EH (cell line): ENCODE data around the gene JAKMIP2.
A peak's percentile ranks its signal among the peaks of the same experiment; 100 is the strongest.
"Not testable (repeated sequence)": the region's sequence is repeated elsewhere in the genome, so short reads cannot be mapped to it uniquely, and the experiment has no call there.

Experiments used
- DNase-seq: peaks from one replicate; pipeline ENCODE4 v3.0.0-alpha.2; 2015; ENCODE audit warnings: low read depth

Gene JAKMIP2

DNA sequence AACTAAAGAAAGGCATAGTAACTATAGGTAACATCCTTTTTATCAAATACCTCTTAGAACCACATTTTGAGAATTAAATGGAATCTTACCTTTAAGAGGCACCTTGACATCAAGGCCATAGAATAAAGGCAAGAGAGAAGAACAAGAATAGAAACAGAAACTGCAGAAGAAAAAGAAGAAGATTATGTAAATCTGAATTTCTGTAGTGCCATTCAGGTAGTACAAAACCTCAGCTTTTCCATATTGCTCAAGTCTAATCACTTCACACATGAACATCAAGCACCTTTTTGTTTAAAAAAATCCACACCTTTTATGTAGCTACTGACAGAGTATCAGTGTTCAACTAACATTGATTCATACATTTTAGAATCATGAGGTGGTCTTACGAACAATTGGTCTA lies 180.9 kb downstream of the JAKMIP2 start:
- DNase-seq = no peak

DNA sequence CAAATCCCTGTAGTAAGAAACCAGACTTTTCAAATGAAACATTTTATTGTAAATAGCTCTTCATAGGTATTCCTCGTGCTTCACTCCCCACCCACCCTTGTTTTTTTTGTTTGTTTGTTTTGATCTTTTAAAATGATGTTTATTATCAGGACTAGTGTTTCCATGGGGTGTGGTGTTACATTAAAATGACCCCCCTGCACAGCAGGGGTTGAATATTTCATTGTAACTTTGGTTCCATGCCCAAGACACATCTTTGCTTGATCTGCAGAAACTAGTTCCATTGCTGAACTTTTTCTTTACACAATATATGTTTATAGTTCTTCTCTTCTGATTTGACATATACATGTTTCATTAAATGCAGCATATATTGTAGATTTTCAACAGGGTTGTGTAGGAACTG lies 191.4 kb downstream of the JAKMIP2 start:
- DNase-seq = no peak

DNA sequence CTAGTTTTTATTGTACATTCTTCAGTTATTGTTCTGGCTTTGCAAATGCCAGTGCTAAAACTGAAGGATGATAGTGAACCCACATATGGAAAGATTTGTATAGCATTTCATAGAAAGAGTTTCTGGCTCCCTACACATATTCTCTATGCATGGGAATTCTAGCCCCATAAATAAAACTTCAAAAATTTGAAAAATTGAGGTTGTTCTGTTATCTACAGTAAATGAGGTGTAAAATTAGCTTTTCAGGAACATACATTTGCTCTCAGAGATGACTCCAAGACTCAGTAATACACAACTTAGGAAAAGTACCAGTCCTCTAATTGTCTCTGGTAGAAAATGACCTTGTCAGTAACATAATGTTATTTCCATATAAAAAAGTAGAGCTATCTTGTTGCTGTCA lies 192.4 kb downstream of the JAKMIP2 start:
- no peak for DNase-seq

DNA sequence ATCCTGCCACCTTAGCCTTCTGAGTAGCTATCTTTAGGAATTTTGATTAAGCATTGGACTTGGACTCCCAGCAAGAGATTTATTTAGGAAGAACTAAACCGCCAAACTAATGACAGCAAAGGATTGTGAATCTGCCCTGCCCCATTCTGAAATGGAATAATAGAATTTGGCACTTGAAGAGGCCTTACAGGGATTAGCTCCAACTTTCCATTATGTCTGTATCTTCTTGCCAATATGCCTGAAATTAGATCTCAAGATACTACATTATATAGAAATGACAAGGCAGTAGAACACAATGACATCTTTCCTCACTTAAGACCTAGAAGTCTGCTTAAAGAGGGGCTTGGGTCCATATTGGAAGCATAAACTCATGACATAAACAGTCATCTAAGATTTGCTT lies 195.7 kb downstream of the JAKMIP2 start:
- no peak for DNase-seq

DNA sequence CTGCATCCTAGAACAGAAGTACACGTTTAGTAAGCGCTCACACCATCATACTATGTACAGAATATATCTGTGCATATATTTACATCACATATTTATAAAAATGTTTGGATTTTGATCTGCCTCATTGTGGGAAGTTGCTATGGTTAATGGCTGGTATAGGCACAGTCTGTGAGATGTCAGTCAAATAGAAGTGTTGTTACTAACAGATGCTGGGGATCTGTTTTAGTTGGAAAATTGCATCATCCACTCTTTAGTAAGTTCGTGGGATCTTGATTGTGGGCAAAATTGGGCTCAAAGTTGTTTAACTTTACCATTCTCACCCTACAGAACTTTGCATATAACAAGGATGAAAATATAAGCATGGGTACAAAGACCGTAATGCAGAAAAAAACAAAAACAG lies 196.3 kb downstream of the JAKMIP2 start:
- DNase-seq = no peak

DNA sequence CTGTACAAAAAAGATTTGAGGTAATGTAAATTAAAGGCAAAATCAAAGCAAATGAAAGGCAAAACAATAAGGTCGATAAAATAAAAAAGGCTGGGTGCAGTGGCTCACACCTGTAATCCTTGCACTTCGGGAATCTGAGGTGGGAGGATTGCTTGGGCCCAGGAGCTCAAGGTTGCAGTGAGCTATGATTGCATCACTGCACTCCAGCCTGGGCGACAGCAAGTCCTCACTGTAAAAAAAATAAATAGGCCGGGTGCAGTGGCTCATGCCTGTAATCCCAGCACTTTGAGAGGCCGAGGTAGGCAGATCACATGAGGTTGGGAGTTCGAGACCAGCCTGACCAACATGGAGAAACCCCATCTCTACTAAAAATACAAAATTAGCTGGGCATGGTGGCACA lies 200.3 kb downstream of the JAKMIP2 start:
- DNase-seq = not testable (repeated sequence)

DNA sequence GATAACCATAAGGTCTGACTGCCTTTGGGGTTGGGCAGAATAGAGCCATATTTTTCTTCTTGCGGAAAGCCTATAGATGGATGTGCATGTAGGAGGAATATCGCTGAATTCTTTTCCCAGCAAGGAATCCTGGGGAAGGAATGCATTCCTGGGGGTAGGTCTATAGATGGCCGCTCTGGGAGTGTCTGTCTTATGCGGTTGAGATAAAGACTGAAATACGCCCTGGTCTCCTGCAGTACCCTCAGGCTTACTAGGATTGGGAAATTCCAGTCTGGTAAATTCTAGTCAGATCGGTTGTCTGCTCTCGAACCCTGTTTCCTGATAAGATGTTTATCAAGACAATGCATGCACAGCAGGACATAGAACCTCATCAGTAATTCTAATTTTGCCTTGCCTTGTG lies 202.1 kb downstream of the JAKMIP2 start:
- DNase-seq = not testable (repeated sequence)

DNA sequence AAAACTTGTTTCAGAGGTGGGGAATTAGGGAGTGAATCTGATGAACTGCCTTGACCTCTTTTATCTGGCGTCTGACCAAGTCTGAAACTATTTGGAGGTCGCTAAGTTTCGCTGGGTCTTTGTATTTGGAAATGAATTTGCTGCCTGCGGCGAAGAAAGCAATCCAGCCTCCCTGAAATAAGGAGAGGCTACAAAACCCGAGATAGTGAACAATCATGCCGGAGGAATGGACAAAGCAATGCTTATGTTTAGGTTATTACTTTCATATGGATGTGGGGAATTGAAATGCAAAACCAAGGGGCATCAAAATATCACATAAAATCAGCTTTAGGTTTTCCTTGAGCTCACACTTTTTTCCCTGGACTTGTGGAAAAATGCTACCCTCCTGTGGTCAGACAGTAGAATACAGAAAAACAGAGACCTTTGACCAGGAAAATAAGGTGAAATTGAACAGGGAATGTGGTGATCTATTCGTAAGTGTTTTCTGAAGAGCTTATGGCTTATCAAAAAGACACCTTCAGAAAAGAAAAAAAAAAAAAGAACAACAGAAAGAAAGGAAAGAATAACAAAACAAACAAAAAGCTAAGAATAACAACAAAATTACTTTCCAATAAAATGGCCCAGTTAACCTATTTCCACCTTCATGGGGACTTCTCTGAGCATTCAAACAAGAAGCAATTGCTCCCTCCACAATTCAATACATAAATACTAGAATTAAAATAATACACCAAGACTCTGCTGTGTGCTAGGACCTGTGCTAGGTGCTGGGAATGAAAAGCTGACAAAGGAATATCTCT lies 204.1 kb downstream of the JAKMIP2 start:
- peak; percentile 75 for DNase-seq

DNA sequence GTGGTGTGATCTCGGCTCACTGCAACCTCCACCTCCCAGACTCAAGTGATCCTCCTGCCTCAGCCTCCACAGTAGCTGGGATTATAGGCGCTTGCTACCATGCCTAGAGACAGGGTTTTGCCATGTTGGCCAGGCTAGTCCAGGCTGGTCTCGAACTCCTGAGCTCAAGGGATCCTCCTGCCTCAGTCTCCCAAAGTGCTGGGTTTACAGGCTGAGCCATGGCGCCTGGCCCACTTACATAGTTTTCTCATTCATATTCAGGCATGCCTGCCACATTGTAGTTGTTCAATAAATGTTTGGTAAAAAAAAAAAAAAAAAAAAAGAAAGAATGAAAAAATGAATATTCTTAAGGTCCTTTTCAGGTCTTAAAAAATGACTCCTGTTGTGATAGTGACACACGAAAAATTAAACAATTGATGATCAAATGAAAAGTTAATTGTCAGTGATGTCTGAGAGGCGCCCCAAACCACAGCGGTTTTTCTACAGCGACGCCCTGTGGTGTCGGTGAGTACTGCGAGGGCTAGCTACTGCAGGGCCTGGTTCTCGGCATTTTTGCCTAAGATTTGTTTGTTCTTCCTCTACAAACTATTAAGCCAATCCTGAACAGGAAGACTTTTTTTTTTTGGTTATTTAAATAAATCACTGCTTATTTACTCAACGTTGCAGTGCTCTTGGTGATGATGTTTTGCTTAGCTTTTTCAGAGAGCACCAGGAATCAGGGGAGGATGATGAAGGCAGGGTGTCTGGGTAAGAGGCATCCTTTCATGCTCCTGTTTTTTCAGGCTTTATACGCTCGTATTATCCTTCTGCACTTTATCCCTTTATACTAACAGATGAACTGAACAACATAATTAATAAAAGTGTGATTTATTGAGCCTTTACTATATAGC lies 205.6 kb downstream of the JAKMIP2 start:
- peak; percentile 47 for DNase-seq

DNA sequence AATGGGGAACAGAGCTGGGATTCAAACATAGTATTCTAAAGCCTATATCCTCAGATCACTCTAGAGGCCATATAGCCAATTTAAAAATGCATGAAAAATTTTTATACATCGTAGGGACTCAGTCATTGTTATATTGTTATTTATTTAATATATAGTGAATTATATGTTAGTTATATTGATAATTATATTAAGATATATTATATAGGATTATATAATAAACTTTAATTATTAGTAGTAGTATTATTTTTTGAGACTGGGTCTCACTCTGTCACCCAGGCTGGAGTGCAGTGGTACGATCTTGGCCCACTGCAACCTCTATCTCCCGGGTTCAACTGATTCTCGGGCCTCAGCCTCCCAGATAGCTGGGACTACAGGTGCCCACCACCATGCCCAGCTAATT lies 206.9 kb downstream of the JAKMIP2 start:
- DNase-seq = no peak

DNA sequence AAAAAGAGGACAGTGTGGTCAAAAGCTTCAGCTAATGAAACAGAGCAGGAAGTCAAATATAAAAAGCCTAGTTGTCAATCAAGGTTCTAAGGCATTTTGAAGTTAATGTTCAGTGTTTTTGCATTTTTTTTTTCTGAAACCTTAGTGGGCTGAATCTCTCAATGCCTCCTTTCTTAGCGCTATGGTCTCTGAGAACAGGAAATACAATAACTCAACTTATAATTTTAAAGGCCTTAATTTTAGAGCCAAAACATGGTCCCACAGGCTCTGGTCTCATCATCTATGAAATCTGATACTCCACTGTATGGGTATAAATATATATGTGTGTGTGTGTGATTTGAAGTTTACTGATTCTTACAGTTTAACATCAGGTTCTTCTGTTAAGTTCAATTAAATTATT lies 209.3 kb downstream of the JAKMIP2 start:
- DNase-seq = no peak

DNA sequence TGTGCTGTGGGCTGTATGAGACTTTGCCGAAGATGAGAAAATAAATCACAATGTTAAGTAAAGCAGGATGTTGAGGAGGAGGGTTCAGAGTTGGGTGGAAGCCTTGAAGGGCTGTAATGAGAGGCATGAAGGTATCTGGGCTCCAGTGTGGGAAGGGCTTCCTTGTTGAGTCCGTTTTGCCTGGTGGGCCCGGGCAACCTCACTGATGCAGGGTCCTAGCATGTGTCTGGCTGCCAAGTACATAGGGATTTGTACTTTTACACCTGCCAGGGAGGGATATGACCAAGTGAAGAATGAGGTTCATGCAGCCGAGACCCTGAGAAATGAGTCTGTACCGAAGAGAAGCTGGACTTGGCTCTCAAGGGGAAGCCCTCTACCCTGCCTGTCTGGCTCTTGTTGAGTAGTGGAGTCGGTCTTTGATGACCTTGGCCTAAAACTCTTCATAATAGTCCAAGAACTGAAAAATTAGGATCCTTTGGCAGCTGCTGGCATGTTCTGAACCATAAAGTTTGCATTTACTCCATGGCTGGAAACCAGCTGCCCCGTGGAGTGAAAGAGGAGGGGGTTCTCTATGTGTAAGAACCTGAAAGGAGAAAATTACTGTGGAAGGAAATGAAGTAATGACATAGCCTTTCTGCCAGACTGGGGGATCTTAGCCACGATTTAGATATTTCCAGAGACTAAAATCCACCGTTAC lies 213.7 kb downstream of the JAKMIP2 start:
- no peak for DNase-seq

DNA sequence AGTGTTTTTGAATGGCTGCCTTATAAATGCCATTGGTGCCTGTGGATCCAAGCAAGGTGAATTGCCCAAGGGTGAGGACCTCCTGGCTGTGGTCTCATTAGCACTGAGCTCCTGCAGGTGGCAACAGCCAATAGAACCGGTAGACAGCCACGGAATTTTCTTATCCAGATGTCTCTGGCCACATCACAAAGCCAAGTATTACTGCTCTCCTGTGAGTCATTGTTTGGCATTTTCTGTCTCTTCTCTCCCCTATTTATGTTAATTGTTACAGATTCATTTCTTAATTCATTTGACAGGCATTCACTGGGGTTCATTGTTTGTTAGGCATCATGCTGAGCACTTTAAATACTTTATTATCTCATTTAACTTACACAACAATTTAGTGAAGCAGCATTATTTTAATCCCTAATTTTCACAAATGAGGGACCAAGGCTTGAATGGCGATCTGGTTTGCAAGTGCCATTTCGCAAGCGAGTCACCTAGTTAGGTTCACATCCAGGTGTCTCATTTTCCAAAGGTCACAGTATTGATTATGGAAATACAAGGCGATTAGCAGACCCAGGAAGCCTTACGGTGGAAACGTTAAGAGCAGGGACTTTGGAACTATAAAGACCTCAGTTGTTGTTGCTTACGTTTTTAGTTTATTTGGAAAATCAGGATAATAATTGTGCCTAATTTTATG lies 214.5 kb downstream of the JAKMIP2 start:
- peak; percentile 67 for DNase-seq

DNA sequence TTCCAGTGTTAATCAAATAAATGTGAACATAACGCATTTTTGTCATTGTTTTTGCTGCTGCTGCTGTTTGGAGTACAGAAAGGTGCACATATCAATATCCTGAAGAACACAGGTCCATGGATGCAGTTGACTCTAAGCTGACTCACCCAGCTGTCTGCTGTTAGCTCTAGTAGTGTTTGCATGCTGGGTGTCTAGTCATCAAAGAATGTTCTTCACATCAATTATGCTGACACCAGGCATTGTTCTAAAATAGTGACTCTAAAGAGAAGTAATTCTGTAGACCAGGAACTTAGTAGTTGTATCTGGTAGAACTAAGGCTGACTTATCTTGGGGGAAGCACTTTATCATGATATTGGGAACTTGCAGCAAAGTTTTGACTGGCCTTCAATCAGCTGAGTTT lies 217.0 kb downstream of the JAKMIP2 start:
- peak; percentile 52 for DNase-seq

DNA sequence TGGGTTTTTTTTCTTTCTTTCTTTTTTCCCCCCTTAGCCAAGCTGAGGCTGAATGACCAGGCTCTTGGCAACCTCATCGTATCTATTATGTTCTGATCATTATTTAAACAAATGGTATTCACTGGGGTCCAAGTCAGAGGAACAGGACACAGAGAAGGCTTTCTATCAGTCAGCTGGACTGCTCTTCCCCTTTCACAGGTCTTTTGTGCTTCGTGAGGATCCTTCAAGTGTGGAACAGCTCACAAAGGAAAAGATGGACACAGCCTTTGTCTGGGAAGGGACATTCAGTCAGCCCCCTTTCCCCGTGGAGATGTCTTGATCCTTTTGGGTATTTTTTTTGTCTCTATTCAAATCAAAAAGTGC lies 218.4 kb downstream of the JAKMIP2 start:
- DNase-seq = no peak

DNA sequence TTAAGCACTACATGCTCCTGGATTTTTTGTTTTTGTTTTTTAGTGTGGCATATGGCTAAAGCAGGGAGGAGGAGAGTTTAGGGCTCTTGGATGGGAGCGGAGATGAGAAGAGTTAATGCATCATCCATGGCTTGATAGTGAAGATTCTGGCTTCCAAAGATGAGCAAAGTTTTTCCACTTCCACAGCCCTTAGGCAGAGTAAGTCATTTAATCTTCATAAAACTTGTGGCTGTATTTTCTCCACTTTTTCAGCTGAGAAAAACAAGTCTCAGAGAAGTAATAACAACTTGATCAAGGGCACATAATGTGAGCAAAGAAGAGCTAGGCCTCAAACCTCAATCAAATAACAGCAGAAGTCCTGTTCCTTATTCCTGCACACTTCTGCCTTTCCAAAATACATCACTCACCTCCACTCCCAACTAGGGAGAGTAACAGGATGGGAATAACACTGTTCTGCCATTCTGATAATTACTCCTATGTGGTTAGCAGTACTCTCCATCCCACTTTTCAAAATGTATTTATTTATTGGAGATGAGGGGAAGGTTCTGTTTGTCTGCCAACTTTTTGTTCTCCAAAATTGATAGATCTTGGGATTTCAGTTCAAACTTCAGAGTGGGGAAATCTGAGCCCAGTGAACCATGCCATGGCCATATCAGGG lies 218.9 kb downstream of the JAKMIP2 start:
- DNase-seq = no peak

DNA sequence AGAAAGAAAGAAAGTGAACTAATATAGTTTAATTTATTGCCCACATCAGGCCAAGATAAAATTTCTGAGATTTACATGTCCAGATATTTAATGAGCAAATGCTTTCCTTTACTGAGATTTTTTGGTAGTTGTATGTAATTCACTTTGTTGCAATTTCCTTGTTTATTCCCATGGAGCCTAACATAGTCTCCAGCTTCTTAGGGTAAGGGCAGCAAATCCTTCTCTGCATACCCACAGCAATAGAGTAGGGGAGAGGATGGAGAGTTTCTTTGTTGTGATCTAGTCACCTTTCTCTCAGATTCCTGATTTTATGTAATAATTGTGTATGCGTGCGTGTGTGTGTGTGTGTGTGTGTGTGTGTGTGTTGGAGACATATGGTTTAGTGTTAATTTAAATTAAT lies 221.1 kb downstream of the JAKMIP2 start:
- DNase-seq = no peak

DNA sequence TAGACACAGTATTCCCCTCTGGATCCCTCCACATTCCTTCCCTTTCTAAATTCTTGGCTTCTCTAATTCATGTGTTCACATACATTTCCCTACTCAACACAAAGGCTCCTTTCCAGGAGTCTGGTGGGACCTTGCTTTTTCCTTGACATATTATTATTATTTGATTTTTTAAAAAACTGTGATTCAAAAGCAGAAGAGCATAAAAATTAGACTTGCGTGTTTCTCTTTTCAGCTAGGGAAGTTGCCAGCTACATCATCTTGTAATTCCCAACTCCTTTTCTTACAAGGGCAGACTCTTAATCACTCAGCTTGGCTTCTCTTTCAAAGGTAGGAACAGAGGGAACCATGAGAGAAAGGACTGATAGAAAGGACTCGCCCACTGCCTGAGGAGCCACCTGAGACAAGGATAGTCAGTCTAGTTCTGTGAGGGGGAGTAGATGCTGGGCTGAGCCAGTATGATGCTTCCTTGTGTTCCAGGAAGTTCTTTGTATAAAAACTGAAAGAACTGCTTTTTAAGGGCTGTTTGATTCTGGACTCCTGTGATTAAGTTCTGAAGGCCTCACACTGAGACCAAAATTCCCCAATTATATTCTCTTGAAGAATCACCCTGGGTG lies 221.7 kb downstream of the JAKMIP2 start:
- DNase-seq = no peak

DNA sequence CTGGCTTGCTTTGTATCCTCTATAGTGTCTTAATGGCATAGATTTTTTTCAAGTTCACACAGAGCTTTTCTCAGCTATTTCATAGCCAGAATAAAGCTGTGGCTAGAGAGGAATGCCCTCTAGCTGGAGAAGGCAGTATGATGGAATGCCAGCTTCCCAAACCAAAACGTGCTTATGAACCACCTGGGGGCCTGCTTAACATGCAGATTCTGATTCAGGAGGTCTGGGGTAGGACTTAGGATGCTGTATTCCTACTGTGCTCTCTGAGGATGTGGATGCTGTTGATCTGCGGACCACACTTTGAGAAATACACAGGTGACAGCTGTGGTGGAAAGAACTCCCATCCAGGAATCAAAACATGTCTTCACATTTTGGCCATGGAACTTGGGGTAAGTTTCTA lies 222.8 kb downstream of the JAKMIP2 start:
- DNase-seq = peak; percentile 29

DNA sequence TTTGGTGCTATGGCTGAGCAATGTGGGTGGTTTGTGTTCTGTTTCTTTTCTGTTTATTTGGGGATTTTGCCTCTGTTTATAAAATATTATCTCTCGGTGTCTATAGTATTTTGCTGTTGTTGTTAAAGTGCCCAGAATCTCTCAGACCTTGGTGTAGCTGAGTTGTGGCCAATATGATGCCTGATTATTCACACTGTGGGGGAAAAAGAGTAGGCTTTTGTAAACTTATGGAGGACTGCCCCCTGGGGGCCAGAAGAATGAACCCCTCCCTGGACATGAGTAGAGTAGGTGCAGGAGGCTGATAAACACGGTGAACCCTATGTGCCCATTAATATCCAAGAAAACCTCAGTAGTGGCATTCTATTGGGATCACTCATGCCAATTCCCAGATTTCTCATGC lies 223.7 kb downstream of the JAKMIP2 start:
- peak; percentile 81 for DNase-seq
